ENCODE results near the gene PEAK1. TPM values are rescaled to one million over a fixed set of nuclear protein-coding genes. Genes with fewer than 3 reads are reported as not detected.

Gene PEAK1
- total and polyA plus RNA-seq, 9 of the 15 experiments (the other 6 are each of a cell fraction or from before 2014, with no cell fraction given), result 0.99 to 22.4 (median 10.8) TPM

DNA sequence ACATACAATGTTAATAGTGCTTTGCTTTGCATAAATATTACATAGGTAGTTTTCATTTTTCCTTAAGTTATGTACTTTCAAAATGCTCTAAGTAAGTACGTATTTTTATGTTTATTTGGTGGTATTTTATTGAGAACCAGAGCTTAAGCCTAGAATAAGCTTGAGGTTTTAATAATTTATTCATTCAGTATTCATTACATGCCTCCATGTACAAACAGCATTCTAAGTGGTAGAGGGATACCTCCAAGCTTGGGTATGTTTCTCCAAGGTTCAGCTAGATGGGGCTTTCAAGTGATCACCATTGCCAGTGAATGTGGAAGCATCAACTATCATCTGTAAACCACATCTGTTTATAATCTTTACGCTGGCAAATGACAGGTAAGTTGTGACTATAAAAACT is 52.3 kb downstream of the PEAK1 start (continued):
- TF ChIP-seq, protein P1, sequence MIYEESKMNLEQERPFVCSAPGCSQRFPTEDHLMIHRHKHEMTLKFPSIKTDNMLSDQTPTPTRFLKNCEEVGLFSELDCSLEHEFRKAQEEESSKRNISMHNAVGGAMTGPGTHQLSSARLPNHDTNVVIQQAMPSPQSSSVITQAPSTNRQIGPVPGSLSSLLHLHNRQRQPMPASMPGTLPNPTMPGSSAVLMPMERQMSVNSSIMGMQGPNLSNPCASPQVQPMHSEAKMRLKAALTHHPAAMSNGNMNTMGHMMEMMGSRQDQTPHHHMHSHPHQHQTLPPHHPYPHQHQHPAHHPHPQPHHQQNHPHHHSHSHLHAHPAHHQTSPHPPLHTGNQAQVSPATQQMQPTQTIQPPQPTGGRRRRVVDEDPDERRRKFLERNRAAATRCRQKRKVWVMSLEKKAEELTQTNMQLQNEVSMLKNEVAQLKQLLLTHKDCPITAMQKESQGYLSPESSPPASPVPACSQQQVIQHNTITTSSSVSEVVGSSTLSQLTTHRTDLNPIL (CRISPR knock-in tag; IDR thresholded peaks at IDR 0.05), result no peak
- TF ChIP-seq, protein P2, sequence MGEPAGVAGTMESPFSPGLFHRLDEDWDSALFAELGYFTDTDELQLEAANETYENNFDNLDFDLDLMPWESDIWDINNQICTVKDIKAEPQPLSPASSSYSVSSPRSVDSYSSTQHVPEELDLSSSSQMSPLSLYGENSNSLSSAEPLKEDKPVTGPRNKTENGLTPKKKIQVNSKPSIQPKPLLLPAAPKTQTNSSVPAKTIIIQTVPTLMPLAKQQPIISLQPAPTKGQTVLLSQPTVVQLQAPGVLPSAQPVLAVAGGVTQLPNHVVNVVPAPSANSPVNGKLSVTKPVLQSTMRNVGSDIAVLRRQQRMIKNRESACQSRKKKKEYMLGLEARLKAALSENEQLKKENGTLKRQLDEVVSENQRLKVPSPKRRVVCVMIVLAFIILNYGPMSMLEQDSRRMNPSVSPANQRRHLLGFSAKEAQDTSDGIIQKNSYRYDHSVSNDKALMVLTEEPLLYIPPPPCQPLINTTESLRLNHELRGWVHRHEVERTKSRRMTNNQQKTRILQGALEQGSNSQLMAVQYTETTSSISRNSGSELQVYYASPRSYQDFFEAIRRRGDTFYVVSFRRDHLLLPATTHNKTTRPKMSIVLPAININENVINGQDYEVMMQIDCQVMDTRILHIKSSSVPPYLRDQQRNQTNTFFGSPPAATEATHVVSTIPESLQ (CRISPR knock-in tag; IDR thresholded peaks at IDR 0.05), result no peak

DNA sequence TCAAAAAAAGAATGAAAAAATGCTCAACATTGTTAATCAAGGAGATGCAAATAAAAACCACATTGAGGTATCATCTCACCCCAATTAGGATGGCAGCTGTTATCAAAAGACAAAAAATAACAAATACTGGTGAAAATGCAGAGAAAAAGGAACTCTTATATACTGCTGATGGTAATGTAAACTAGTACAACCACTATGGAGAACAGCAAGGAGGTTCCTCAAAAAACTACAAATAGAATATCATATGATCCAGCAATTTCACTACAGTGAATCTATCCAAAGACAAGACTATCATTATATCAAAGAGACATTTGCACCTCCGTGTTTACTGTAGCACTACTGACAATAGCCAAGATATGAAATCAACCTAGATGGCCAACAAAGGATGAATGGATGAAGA is 58.4 kb downstream of the PEAK1 start:
- no peak for FAIRE-seq

More for the DNA sequence above, 58.4 kb downstream of the PEAK1 start:
- 25% methylated on average over 1 of the region's 1 CpG for WGBS (ENCODE audit: insufficient coverage, low coverage, missing lambda C conversion rate)
- Histone ChIP-seq H3K4me3 (no peak overlapping the region), H3K36me3 (ENCODE audit: control insufficient read depth, insufficient read depth, low read length) (no peaks in the 10 kb centered on the region; the same call in 2 of the 3 replicates), H2AFZ (ENCODE audit: low read depth, low read length) (no peak overlapping the region), H3K9ac (ENCODE audit: insufficient read depth in 1 of 2, low read depth in 2 of 2, low read length in 2 of 2) (no peak overlapping the region), H3K9me3 (replicated peaks; ENCODE audit: control insufficient read depth, insufficient read depth, low read depth, low read length) (no peaks in the 10 kb centered on the region), H3K79me2 (ENCODE audit: control insufficient read depth, insufficient read depth, low read length) (no peaks in the 10 kb centered on the region), H3K4me1 (replicated peaks in 1 of 2; ENCODE audit: control insufficient read depth in 2 of 2, insufficient read depth in 2 of 2, low read length in 2 of 2) (no peaks in the 10 kb centered on the region), H4K20me1 (replicated peaks; ENCODE audit: control insufficient read depth, insufficient read depth, low read length) (no peaks in the 10 kb centered on the region), H3K27ac (ENCODE audit: extremely low read depth, low read depth, low read length) (no peak overlapping the region), H3K27me3 (ENCODE audit: control insufficient read depth in 2 of 2, insufficient read depth in 2 of 2, low read length in 2 of 2) (no peaks in the 10 kb centered on the region), H3K9me1 (ENCODE audit: control insufficient read depth, insufficient read depth, low read length) (no peaks in the 10 kb centered on the region), H3K4me2 (ENCODE audit: insufficient read depth, low read length) (no peak overlapping the region)
- ChIA-PET POLR2A (no interaction called here), CTCF (ENCODE audit: low intra/inter-chr PET ratio) (no interaction called here)
- no peak for ATAC-seq
- in situ Hi-C loops (cut with MboI), result no loop called here
- no TSS peak for BruUV-seq (replicated peaks)
- no peak for DNase-seq (ENCODE audit: extremely low read depth in 1 of 4, low spot score in 3 of 4)
- intact Hi-C loops (cut with micrococcal nuclease), result no loop called here
- TF ChIP-seq, protein P3, sequence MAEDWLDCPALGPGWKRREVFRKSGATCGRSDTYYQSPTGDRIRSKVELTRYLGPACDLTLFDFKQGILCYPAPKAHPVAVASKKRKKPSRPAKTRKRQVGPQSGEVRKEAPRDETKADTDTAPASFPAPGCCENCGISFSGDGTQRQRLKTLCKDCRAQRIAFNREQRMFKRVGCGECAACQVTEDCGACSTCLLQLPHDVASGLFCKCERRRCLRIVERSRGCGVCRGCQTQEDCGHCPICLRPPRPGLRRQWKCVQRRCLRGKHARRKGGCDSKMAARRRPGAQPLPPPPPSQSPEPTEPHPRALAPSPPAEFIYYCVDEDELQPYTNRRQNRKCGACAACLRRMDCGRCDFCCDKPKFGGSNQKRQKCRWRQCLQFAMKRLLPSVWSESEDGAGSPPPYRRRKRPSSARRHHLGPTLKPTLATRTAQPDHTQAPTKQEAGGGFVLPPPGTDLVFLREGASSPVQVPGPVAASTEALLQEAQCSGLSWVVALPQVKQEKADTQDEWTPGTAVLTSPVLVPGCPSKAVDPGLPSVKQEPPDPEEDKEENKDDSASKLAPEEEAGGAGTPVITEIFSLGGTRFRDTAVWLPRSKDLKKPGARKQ (CRISPR knock-in tag; IDR thresholded peaks at IDR 0.05), result no peak
- TF ChIP-seq GATAD2A (IDR thresholded peaks at IDR 0.05), result no peak
- TF ChIP-seq SMAD1 (IDR thresholded peaks at IDR 0.05; ENCODE audit: low read depth, low read length, partially characterized antibody), result no peak
- TF ChIP-seq POLR2A (conservative IDR thresholded peaks at IDR 0.05), result no peak
- TF ChIP-seq, protein P4, sequence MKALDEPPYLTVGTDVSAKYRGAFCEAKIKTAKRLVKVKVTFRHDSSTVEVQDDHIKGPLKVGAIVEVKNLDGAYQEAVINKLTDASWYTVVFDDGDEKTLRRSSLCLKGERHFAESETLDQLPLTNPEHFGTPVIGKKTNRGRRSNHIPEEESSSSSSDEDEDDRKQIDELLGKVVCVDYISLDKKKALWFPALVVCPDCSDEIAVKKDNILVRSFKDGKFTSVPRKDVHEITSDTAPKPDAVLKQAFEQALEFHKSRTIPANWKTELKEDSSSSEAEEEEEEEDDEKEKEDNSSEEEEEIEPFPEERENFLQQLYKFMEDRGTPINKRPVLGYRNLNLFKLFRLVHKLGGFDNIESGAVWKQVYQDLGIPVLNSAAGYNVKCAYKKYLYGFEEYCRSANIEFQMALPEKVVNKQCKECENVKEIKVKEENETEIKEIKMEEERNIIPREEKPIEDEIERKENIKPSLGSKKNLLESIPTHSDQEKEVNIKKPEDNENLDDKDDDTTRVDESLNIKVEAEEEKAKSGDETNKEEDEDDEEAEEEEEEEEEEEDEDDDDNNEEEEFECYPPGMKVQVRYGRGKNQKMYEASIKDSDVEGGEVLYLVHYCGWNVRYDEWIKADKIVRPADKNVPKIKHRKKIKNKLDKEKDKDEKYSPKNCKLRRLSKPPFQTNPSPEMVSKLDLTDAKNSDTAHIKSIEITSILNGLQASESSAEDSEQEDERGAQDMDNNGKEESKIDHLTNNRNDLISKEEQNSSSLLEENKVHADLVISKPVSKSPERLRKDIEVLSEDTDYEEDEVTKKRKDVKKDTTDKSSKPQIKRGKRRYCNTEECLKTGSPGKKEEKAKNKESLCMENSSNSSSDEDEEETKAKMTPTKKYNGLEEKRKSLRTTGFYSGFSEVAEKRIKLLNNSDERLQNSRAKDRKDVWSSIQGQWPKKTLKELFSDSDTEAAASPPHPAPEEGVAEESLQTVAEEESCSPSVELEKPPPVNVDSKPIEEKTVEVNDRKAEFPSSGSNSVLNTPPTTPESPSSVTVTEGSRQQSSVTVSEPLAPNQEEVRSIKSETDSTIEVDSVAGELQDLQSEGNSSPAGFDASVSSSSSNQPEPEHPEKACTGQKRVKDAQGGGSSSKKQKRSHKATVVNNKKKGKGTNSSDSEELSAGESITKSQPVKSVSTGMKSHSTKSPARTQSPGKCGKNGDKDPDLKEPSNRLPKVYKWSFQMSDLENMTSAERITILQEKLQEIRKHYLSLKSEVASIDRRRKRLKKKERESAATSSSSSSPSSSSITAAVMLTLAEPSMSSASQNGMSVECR (CRISPR knock-in tag; IDR thresholded peaks at IDR 0.05), result no peak

All from K562 (cell line).